ENCODE measurements around the gene UNC13B. TPM values are rescaled to one million over a fixed set of nuclear protein-coding genes. Genes with fewer than 3 reads are reported as not detected.

UNC13B gene
- total RNA-seq, 4 donors from 2014 or later = 20.2 to 36.8 (median 29.0) TPM

GRCh38 chr9:35446012-35446411 lies 284.2 kb downstream of the UNC13B start:
- intact Hi-C loops (cut with DNase I) = no loop called here
- H3K9me3 ChIP-seq = no peaks in the 10 kb centered on the region
- peaks cover 0 to 13% (median 0%) of the 10 kb centered on the region in 4 donors for H3K27me3 ChIP-seq
- WGBS, 2 donors = 72 to 95% methylated on average over 3 of the region's 3 CpGs
- no peaks in the 10 kb centered on the region for H3K36me3 ChIP-seq
- no peak overlapping the region for H3K4me3 ChIP-seq
- no peak overlapping the region for H3K27ac ChIP-seq
- DNase-seq = no peak
- no peaks in the 10 kb centered on the region for H3K4me1 ChIP-seq
- TF ChIP-seq POLR2A (IDR thresholded peaks at IDR 0.05) = no peak
- TF ChIP-seq, protein P1, sequence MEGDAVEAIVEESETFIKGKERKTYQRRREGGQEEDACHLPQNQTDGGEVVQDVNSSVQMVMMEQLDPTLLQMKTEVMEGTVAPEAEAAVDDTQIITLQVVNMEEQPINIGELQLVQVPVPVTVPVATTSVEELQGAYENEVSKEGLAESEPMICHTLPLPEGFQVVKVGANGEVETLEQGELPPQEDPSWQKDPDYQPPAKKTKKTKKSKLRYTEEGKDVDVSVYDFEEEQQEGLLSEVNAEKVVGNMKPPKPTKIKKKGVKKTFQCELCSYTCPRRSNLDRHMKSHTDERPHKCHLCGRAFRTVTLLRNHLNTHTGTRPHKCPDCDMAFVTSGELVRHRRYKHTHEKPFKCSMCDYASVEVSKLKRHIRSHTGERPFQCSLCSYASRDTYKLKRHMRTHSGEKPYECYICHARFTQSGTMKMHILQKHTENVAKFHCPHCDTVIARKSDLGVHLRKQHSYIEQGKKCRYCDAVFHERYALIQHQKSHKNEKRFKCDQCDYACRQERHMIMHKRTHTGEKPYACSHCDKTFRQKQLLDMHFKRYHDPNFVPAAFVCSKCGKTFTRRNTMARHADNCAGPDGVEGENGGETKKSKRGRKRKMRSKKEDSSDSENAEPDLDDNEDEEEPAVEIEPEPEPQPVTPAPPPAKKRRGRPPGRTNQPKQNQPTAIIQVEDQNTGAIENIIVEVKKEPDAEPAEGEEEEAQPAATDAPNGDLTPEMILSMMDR (IDR thresholded peaks at IDR 0.05) = no peak

DNA sequence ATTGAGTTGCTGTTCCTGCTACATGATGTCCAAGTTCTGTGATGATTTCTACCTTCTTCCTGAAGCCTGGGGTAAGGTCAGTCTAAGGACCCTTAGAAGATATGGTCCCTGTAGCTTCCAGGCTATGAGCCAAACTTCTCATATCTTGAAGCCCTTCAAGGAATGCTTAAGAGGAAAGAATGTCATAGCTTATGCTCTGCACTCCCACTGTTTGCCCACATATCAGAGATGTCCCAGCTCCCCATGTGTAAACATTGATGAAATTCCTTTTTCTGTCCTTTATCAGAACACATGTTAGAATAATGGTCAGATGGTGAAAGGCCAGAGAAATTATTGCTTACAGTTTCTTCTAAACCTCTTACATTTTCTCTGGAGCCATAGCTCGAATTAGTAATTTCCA lies 286.7 kb downstream of the UNC13B start:
- no peak for DNase-seq
- no peaks in the 10 kb centered on the region for H3K36me3 ChIP-seq
- TF ChIP-seq, protein P1 (IDR thresholded peaks at IDR 0.05) = no peak
- TF ChIP-seq POLR2A (IDR thresholded peaks at IDR 0.05) = no peak
- no peak overlapping the region for H3K27ac ChIP-seq
- intact Hi-C loops (cut with DNase I) = no loop called here
- no peaks in the 10 kb centered on the region for H3K4me1 ChIP-seq
- H3K27me3 ChIP-seq = peaks cover 0 to 24% (median 0%) of the 10 kb centered on the region in 4 donors
- 65 to 73% methylated on average over 1 of the region's 1 CpG for WGBS, 2 donors
- H3K9me3 ChIP-seq = no peaks in the 10 kb centered on the region
- H3K4me3 ChIP-seq = no peak overlapping the region

GRCh38 chr9:35452481-35452880 lies 290.7 kb downstream of the UNC13B start:
- no peaks in the 10 kb centered on the region for H3K4me1 ChIP-seq
- H3K36me3 ChIP-seq = no peaks in the 10 kb centered on the region
- H3K9me3 ChIP-seq = no peaks in the 10 kb centered on the region
- H3K4me3 ChIP-seq = no peak overlapping the region
- TF ChIP-seq POLR2A (IDR thresholded peaks at IDR 0.05) = no peak
- TF ChIP-seq, protein P1 (IDR thresholded peaks at IDR 0.05) = no peak
- no peak overlapping the region for H3K27ac ChIP-seq
- peaks cover 0 to 14% (median 0%) of the 10 kb centered on the region in 4 donors for H3K27me3 ChIP-seq
- DNase-seq = no peak
- 80% methylated on average over 2 of the region's 2 CpGs; no CpG with 5 or more reads in 1 of the 2 donors for WGBS, 2 donors
- intact Hi-C loops (cut with DNase I) = no loop called here

GRCh38 chr9:35453786-35454185 lies 292.0 kb downstream of the UNC13B start:
- Histone ChIP-seq H3K27ac (no peak overlapping the region), H3K27me3 (peaks cover 0 to 12% (median 0%) of the 10 kb centered on the region in 4 donors), H3K4me3 (no peak overlapping the region), H3K36me3 (no peaks in the 10 kb centered on the region), H3K4me1 (no peaks in the 10 kb centered on the region), H3K9me3 (no peaks in the 10 kb centered on the region)
- intact Hi-C loops (cut with DNase I) = no loop called here
- TF ChIP-seq, protein P1 (IDR thresholded peaks at IDR 0.05) = no peak
- no peak for TF ChIP-seq POLR2A (IDR thresholded peaks at IDR 0.05)
- WGBS, 2 donors = 69% methylated on average over 2 of the region's 2 CpGs; no CpG with 5 or more reads in 1 of the 2 donors
- DNase-seq = no peak

Other genes starting within 250 kb of the UNC13B start
- under 1 TPM in 3 of 4 donors, not detected in 1; 0.09 to 0.57 (median 0.44) TPM for gene PHF24, start 203.7 kb upstream of the UNC13B start, total RNA-seq
- 10 to 100 TPM in 1 of 4 donors, 1 to 10 TPM in 3; 3.5 to 16.6 (median 6.5) TPM for gene DNAJB5, start 172.3 kb upstream of the UNC13B start, total RNA-seq
- gene VCP, start 89.4 kb upstream of the UNC13B start, total RNA-seq = 100 to 1,000 TPM; 160 to 254 (median 186) TPM
- 10 to 100 TPM; 11.6 to 23.4 (median 18.8) TPM for gene FANCG, start 82.1 kb upstream of the UNC13B start, total RNA-seq
- 10 to 100 TPM; 10.9 to 14.1 (median 12.4) TPM for gene PIGO, start 65.4 kb upstream of the UNC13B start, total RNA-seq
- gene STOML2, start 58.9 kb upstream of the UNC13B start, total RNA-seq = 100 to 1,000 TPM in 2 of 4 donors, 10 to 100 TPM in 2; 63.9 to 118 (median 106) TPM
- gene ATOSB, start 46.1 kb upstream of the UNC13B start, total RNA-seq = 10 to 100 TPM; 24.4 to 57.8 (median 32.7) TPM